Hepatocyte (in vitro differentiated cells): ENCODE results near the gene ZNF579.

Experiments used
- EZH2 ChIP-seq: fragments of 200-600 bp; sonication (generic); IDR thresholded peaks from 2 replicates; pipeline ENCODE4 v1.6.1; 2016; ENCODE audit warnings: antibody characterized with exemption, mild to moderate bottlenecking, borderline replicate concordance
- EZH2phosphoT487 ChIP-seq: fragments of 200-600 bp; sonication (generic); IDR thresholded peaks from one replicate; pipeline ENCODE4 v1.6.1; 2018; ENCODE audit warnings: antibody characterized with exemption, mild to moderate bottlenecking, low read depth, moderate library complexity; ENCODE audit not compliant: unreplicated experiment, severe bottlenecking
- TF ChIP-seq, protein P1 (sequence below): fragments of 200-600 bp; sonication (generic); IDR thresholded peaks from 2 replicates; pipeline ENCODE4 v1.5.1; 2016; ENCODE audit warnings: antibody characterized with exemption, mild to moderate bottlenecking; ENCODE audit not compliant: poor library complexity

GRCh38 chr19:55538132-55538531 lies 42.5 kb downstream of the ZNF579 start:
- TF ChIP-seq, protein P1, sequence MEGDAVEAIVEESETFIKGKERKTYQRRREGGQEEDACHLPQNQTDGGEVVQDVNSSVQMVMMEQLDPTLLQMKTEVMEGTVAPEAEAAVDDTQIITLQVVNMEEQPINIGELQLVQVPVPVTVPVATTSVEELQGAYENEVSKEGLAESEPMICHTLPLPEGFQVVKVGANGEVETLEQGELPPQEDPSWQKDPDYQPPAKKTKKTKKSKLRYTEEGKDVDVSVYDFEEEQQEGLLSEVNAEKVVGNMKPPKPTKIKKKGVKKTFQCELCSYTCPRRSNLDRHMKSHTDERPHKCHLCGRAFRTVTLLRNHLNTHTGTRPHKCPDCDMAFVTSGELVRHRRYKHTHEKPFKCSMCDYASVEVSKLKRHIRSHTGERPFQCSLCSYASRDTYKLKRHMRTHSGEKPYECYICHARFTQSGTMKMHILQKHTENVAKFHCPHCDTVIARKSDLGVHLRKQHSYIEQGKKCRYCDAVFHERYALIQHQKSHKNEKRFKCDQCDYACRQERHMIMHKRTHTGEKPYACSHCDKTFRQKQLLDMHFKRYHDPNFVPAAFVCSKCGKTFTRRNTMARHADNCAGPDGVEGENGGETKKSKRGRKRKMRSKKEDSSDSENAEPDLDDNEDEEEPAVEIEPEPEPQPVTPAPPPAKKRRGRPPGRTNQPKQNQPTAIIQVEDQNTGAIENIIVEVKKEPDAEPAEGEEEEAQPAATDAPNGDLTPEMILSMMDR: no peak
- TF ChIP-seq EZH2phosphoT487 (no peak), EZH2 (no peak)
